Astrocyte (in vitro differentiated cells and primary cell): Measurements from ENCODE around the gene EFTUD2. TPM values are rescaled to one million over a fixed set of nuclear protein-coding genes. Genes with fewer than 3 reads are reported as not detected.

Experiments
- DNase-seq: peaks from one replicate; pipeline ENCODE4 v3.0.0-alpha.2; 2010; ENCODE audit warnings: low read depth
- FAIRE-seq: peaks from 2 replicates; lab custom pipeline; 2011; peaks lifted over from hg19 to GRCh38; lab: Jason Lieb, UNC
- H2AFZ ChIP-seq: 2 replicates; pipeline ENCODE4 v1.6.0; 2012; ENCODE audit warnings: low read depth, low read length, inconsistent platforms
- H3K27ac ChIP-seq: 2 replicates; pipeline ENCODE4 v1.5.1; 2011; ENCODE audit warnings: low read depth, low read length, inconsistent platforms
- H3K27me3 ChIP-seq: 2 replicates; pipeline ENCODE4 v1.6.0; 2011; ENCODE audit warnings: low read length, inconsistent platforms; ENCODE audit not compliant: insufficient read depth
- H3K36me3 ChIP-seq: 2 replicates; pipeline ENCODE4 v1.5.1; 2011; ENCODE audit warnings: low read length, inconsistent platforms; ENCODE audit not compliant: insufficient read depth
- H3K4me1 ChIP-seq: 2 replicates; pipeline ENCODE4 v1.5.1; 2011; ENCODE audit warnings: low read length, inconsistent platforms; ENCODE audit not compliant: insufficient read depth
- H3K4me2 ChIP-seq: 2 replicates; pipeline ENCODE4 v1.6.0; 2012; ENCODE audit warnings: low read length, inconsistent platforms
- H3K4me3 ChIP-seq: 2 replicates; pipeline ENCODE4 v1.5.1; 2011; ENCODE audit warnings: low read depth, mild to moderate bottlenecking, low read length, inconsistent platforms; ENCODE audit not compliant: insufficient read depth
- H3K79me2 ChIP-seq: 2 replicates; pipeline ENCODE4 v1.6.0; 2012; ENCODE audit warnings: mild to moderate bottlenecking, low read length, inconsistent platforms; ENCODE audit not compliant: insufficient read depth
- H3K9ac ChIP-seq: 2 replicates; pipeline ENCODE4 v1.6.0; 2012; ENCODE audit warnings: mild to moderate bottlenecking, low read length, inconsistent platforms
- H3K9me3 ChIP-seq: 2 replicates; pipeline ENCODE4 v1.5.1; 2012; ENCODE audit warnings: low read depth, mild to moderate bottlenecking, low read length, inconsistent platforms; ENCODE audit not compliant: insufficient read depth
- H4K20me1 ChIP-seq: 2 replicates; pipeline ENCODE4 v1.6.0; 2012; ENCODE audit warnings: low read length, inconsistent platforms; ENCODE audit not compliant: insufficient read depth
- H3K27ac Mint-ChIP-seq: one replicate; pipeline ENCODE4 v1.8.0; 2021; ENCODE audit warnings: mild to moderate bottlenecking, mixed read lengths; ENCODE audit not compliant: unreplicated experiment
- H3K27me3 Mint-ChIP-seq: one replicate; pipeline ENCODE4 v1.8.0; 2021; ENCODE audit warnings: low read depth, mixed read lengths; ENCODE audit not compliant: unreplicated experiment
- H3K36me3 Mint-ChIP-seq: one replicate; pipeline ENCODE4 v1.8.0; 2021; ENCODE audit warnings: low read depth, mixed read lengths; ENCODE audit not compliant: unreplicated experiment
- H3K4me1 Mint-ChIP-seq: one replicate; pipeline ENCODE4 v1.8.0; 2021; ENCODE audit warnings: low read depth, mixed read lengths; ENCODE audit not compliant: unreplicated experiment
- H3K4me3 Mint-ChIP-seq: one replicate; pipeline ENCODE4 v1.8.0; 2021; ENCODE audit warnings: mild to moderate bottlenecking, moderate library complexity, mixed read lengths; ENCODE audit not compliant: unreplicated experiment
- H3K9me3 Mint-ChIP-seq: one replicate; pipeline ENCODE4 v1.8.0; 2021; ENCODE audit warnings: mild to moderate bottlenecking, mixed read lengths; ENCODE audit not compliant: unreplicated experiment
- EZH2 ChIP-seq: IDR thresholded peaks from 2 replicates; pipeline ENCODE4 v1.6.1; 2012; ENCODE audit warnings: mild to moderate bottlenecking, low read length, inconsistent platforms; ENCODE audit not compliant: insufficient read depth
- total RNA-seq: library from RNA; stranded (reverse); gene quantifications from 2 replicates; pipeline ENCODE4 v1.2.1, GENCODE V29; 2021
- TF ChIP-seq, protein P1 (sequence below): IDR thresholded peaks from 2 replicates; pipeline ENCODE4 v1.5.1; 2011; ENCODE audit warnings: low read depth, mild to moderate bottlenecking, inconsistent platforms, low read length, moderate library complexity; ENCODE audit not compliant: insufficient read depth

The EFTUD2 gene
- total RNA-seq, 1 donor from 2014 or later = 129 TPM

DNA sequence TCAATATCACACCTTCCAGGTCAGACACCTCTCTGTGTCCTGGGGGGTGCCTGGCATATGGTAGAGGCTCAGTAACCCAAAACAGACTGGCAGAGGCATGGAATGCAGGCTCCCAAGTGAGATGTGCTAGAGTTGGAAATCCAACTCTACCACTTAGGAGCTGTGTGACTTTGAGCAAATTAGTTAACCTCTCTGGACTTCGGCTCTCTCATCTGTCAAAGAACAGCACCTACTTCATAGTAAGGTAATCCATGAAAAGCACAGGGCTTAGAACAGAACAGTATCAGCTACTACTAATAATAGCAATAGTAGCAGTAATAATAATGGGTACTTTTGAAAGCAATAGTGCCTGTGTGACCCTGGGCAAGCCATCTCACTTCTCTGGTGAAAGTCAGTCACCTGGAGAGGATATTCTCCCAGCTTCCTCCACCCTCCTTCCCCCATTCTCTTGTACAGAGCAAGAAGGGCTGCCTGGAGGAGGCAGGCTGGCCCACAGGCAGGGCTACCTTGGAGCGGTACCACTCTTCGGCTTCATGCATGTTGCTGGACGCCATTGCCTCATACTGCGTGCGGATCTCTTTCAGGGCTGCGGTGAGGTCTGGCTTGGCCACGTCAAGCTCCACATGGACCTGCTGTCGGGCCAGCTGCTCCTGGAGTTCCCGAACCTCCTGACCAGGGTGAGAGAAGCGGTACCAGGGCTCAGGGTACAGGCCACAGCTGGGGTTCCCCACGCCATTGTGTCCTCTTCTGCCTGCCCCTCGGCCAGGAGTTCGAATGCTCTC is 13.7 kb upstream of the EFTUD2 start:
- peaks cover 27% of the 10 kb centered on the region for H3K4me1 ChIP-seq
- no peaks in the 10 kb centered on the region for H3K79me2 ChIP-seq
- no peaks in the 10 kb centered on the region for H3K36me3 ChIP-seq
- no peak overlapping the region for H3K4me2 ChIP-seq
- H3K27me3 ChIP-seq = peaks cover 11% of the 10 kb centered on the region
- H3K9ac ChIP-seq = no peak overlapping the region
- H3K9me3 ChIP-seq = no peaks in the 10 kb centered on the region
- Mint-ChIP-seq H3K27ac (no peak overlapping the region), H3K4me1 (peaks cover 8% of the 10 kb centered on the region), H3K36me3 (no peaks in the 10 kb centered on the region), H3K4me3 (no peak overlapping the region), H3K9me3 (no peaks in the 10 kb centered on the region), H3K27me3 (peaks cover 37% of the 10 kb centered on the region)
- no peak overlapping the region for H3K4me3 ChIP-seq
- no peak overlapping the region for H3K27ac ChIP-seq
- H2AFZ ChIP-seq = no peak overlapping the region
- no peak for DNase-seq
- TF ChIP-seq EZH2 = no peak
- TF ChIP-seq, protein P1, sequence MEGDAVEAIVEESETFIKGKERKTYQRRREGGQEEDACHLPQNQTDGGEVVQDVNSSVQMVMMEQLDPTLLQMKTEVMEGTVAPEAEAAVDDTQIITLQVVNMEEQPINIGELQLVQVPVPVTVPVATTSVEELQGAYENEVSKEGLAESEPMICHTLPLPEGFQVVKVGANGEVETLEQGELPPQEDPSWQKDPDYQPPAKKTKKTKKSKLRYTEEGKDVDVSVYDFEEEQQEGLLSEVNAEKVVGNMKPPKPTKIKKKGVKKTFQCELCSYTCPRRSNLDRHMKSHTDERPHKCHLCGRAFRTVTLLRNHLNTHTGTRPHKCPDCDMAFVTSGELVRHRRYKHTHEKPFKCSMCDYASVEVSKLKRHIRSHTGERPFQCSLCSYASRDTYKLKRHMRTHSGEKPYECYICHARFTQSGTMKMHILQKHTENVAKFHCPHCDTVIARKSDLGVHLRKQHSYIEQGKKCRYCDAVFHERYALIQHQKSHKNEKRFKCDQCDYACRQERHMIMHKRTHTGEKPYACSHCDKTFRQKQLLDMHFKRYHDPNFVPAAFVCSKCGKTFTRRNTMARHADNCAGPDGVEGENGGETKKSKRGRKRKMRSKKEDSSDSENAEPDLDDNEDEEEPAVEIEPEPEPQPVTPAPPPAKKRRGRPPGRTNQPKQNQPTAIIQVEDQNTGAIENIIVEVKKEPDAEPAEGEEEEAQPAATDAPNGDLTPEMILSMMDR = no peak
- FAIRE-seq = no peak
- H4K20me1 ChIP-seq = no peaks in the 10 kb centered on the region

DNA sequence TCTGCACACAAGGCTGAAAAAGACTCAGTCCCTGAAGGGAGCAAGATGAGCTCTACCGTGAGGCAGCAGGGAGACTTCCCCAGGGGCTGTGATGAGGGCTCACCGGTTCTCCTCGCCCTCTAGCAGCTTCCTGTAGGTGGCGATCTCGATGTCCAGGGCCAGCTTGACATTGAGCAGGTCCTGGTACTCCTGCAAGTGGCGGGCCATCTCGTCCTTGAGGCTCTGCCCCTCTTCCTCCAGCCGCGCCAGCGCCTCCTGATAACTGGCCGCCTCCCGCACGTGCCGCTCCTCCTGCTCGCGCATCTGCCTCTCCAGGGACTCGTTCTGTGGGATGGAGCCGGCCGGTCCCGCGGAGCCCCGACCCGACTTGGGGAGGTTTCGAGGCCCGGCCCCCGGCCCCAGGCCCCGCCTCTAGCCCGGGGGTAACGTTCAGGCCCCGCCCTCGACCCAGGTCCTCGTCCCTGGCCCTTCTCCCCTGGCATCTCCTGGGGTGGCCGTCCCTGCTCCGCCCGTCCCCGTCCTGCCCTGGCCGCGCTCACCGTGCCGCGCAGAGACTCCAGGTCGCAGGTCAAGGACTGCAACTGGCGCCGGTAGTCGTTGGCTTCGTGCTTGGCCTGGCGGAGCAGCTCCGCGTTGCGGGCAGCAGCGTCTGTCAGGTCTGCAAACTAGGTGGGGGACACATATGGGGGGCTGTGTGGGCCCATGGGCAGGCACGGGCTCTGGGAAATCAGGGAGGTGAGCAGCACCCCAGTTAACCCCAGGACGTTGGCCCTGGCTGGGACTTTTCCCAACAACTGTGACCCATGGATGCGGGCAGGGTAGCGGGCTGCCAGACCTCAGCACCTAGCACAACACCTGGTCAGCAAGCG is 12.1 kb upstream of the EFTUD2 start:
- Mint-ChIP-seq H3K36me3 (no peaks in the 10 kb centered on the region), H3K4me3 (no peak overlapping the region), H3K27ac (no peak overlapping the region), H3K27me3 (peaks cover 33% of the 10 kb centered on the region), H3K4me1 (peaks cover 18% of the 10 kb centered on the region), H3K9me3 (no peaks in the 10 kb centered on the region)
- H3K79me2 ChIP-seq = no peaks in the 10 kb centered on the region
- no peak for TF ChIP-seq EZH2
- TF ChIP-seq, protein P1 = peak; percentile 35
- FAIRE-seq (no peak), DNase-seq (no peak)
- peak overlapping the region; percentile 55 for H2AFZ ChIP-seq
- no peak overlapping the region for H3K4me3 ChIP-seq
- H3K36me3 ChIP-seq = no peaks in the 10 kb centered on the region
- H3K9ac ChIP-seq = no peak overlapping the region
- H4K20me1 ChIP-seq = no peaks in the 10 kb centered on the region
- no peaks in the 10 kb centered on the region for H3K9me3 ChIP-seq
- H3K27ac ChIP-seq = no peak overlapping the region
- peak overlapping the region; percentile 53 for H3K4me2 ChIP-seq
- peaks cover 20% of the 10 kb centered on the region for H3K4me1 ChIP-seq
- peaks cover 11% of the 10 kb centered on the region for H3K27me3 ChIP-seq
